ENCODE results near the gene NCBP3.

The NCBP3 gene

GRCh38 chr17:3815925-3816324 lies 30.1 kb downstream of the NCBP3 start:
- no peak overlapping the region for H3K9ac ChIP-seq (ENCODE audit: low read depth in 1 of 2, low read length in 2 of 2)
- H3K27ac ChIP-seq (ENCODE audit: low read depth in 2 of 2, low read length in 2 of 2) = no peak overlapping the region

GRCh38 chr17:3815122-3815521 lies 30.9 kb downstream of the NCBP3 start:
- H3K9me3 ChIP-seq (ENCODE audit: control insufficient read depth in 2 of 2, low read length in 2 of 2) = no peaks in the 10 kb centered on the region
- H3K4me1 ChIP-seq (ENCODE audit: control insufficient read depth in 2 of 2, insufficient read depth in 2 of 2, low read length in 2 of 2) = no peaks in the 10 kb centered on the region
- H3K27me3 ChIP-seq (ENCODE audit: control insufficient read depth in 2 of 2, insufficient read depth in 2 of 2, low read length in 2 of 2) = no peaks in the 10 kb centered on the region
- no peak overlapping the region for H3K9ac ChIP-seq (ENCODE audit: low read depth in 1 of 2, low read length in 2 of 2)
- H3K36me3 ChIP-seq (ENCODE audit: control insufficient read depth in 2 of 2, insufficient read depth in 2 of 2, low read length in 2 of 2) = peaks cover 62 to 81% of the 10 kb centered on the region in 2 donors
- H3K4me3 ChIP-seq (ENCODE audit: low read length in 2 of 2) = no peak overlapping the region
- no peak overlapping the region for H3K27ac ChIP-seq (ENCODE audit: low read depth in 2 of 2, low read length in 2 of 2)

More at GRCh38 chr17:3815925-3816324, 30.1 kb downstream of the NCBP3 start:
- no peaks in the 10 kb centered on the region for H3K9me3 ChIP-seq (ENCODE audit: control insufficient read depth in 2 of 2, low read length in 2 of 2)
- H3K4me3 ChIP-seq (ENCODE audit: low read length in 2 of 2) = no peak overlapping the region
- peaks cover 55 to 81% of the 10 kb centered on the region in 2 donors for H3K36me3 ChIP-seq (ENCODE audit: control insufficient read depth in 2 of 2, insufficient read depth in 2 of 2, low read length in 2 of 2)
- no peaks in the 10 kb centered on the region for H3K27me3 ChIP-seq (ENCODE audit: control insufficient read depth in 2 of 2, insufficient read depth in 2 of 2, low read length in 2 of 2)
- H3K4me1 ChIP-seq (ENCODE audit: control insufficient read depth in 2 of 2, insufficient read depth in 2 of 2, low read length in 2 of 2) = no peaks in the 10 kb centered on the region

- no peaks in the 10 kb centered on the region for H3K9me3 ChIP-seq (ENCODE audit: control insufficient read depth in 2 of 2, low read length in 2 of 2)
- H3K27ac ChIP-seq (ENCODE audit: low read depth in 2 of 2, low read length in 2 of 2) = no peak overlapping the region
- no peaks in the 10 kb centered on the region for H3K27me3 ChIP-seq (ENCODE audit: control insufficient read depth in 2 of 2, insufficient read depth in 2 of 2, low read length in 2 of 2)
- H3K4me1 ChIP-seq (ENCODE audit: control insufficient read depth in 2 of 2, insufficient read depth in 2 of 2, low read length in 2 of 2) = no peaks in the 10 kb centered on the region
- no peak overlapping the region for H3K9ac ChIP-seq (ENCODE audit: low read depth in 1 of 2, low read length in 2 of 2)
- H3K4me3 ChIP-seq (ENCODE audit: low read length in 2 of 2) = no peak overlapping the region
- H3K36me3 ChIP-seq (ENCODE audit: control insufficient read depth in 2 of 2, insufficient read depth in 2 of 2, low read length in 2 of 2) = peaks cover 66 to 77% of the 10 kb centered on the region in 2 donors
These were observed 31.7 kb downstream of the NCBP3 start for GRCh38 chr17:3814361-3814760.

GRCh38 chr17:3813171-3813570 lies 32.9 kb downstream of the NCBP3 start:
- Histone ChIP-seq H3K4me1 (ENCODE audit: control insufficient read depth in 2 of 2, insufficient read depth in 2 of 2, low read length in 2 of 2) (no peaks in the 10 kb centered on the region), H3K4me3 (ENCODE audit: low read length in 2 of 2) (no peak overlapping the region), H3K9ac (ENCODE audit: low read depth in 1 of 2, low read length in 2 of 2) (no peak overlapping the region), H3K27ac (ENCODE audit: low read depth in 2 of 2, low read length in 2 of 2) (no peak overlapping the region), H3K9me3 (ENCODE audit: control insufficient read depth in 2 of 2, low read length in 2 of 2) (no peaks in the 10 kb centered on the region), H3K36me3 (ENCODE audit: control insufficient read depth in 2 of 2, insufficient read depth in 2 of 2, low read length in 2 of 2) (peaks cover 62 to 71% of the 10 kb centered on the region in 2 donors), H3K27me3 (ENCODE audit: control insufficient read depth in 2 of 2, insufficient read depth in 2 of 2, low read length in 2 of 2) (no peaks in the 10 kb centered on the region)

GRCh38 chr17:3812771-3813170 lies 33.3 kb downstream of the NCBP3 start:
- Histone ChIP-seq H3K27me3 (ENCODE audit: control insufficient read depth in 2 of 2, insufficient read depth in 2 of 2, low read length in 2 of 2) (no peaks in the 10 kb centered on the region), H3K4me3 (ENCODE audit: low read length in 2 of 2) (no peak overlapping the region), H3K36me3 (ENCODE audit: control insufficient read depth in 2 of 2, insufficient read depth in 2 of 2, low read length in 2 of 2) (peaks cover 65 to 73% of the 10 kb centered on the region in 2 donors), H3K9me3 (ENCODE audit: control insufficient read depth in 2 of 2, low read length in 2 of 2) (no peaks in the 10 kb centered on the region), H3K4me1 (ENCODE audit: control insufficient read depth in 2 of 2, insufficient read depth in 2 of 2, low read length in 2 of 2) (no peaks in the 10 kb centered on the region), H3K9ac (ENCODE audit: low read depth in 1 of 2, low read length in 2 of 2) (no peak overlapping the region), H3K27ac (ENCODE audit: low read depth in 2 of 2, low read length in 2 of 2) (no peak overlapping the region)

- H3K36me3 ChIP-seq (ENCODE audit: control insufficient read depth in 2 of 2, insufficient read depth in 2 of 2, low read length in 2 of 2) = peaks cover 69 to 78% of the 10 kb centered on the region in 2 donors
- no peak overlapping the region for H3K27ac ChIP-seq (ENCODE audit: low read depth in 2 of 2, low read length in 2 of 2)
- H3K4me1 ChIP-seq (ENCODE audit: control insufficient read depth in 2 of 2, insufficient read depth in 2 of 2, low read length in 2 of 2) = no peaks in the 10 kb centered on the region
These were observed 33.8 kb downstream of the NCBP3 start for GRCh38 chr17:3812284-3812683.

GRCh38 chr17:3810019-3810418 lies 36.0 kb downstream of the NCBP3 start:
- H3K4me3 ChIP-seq (ENCODE audit: low read length in 2 of 2) = no peak overlapping the region
- H3K27ac ChIP-seq (ENCODE audit: low read depth in 2 of 2, low read length in 2 of 2) = no peak overlapping the region
- H3K36me3 ChIP-seq (ENCODE audit: control insufficient read depth in 2 of 2, insufficient read depth in 2 of 2, low read length in 2 of 2) = peaks cover 58 to 70% of the 10 kb centered on the region in 2 donors

More at GRCh38 chr17:3812284-3812683, 33.8 kb downstream of the NCBP3 start:
- Histone ChIP-seq H3K4me3 (ENCODE audit: low read length in 2 of 2) (no peak overlapping the region), H3K9me3 (ENCODE audit: control insufficient read depth in 2 of 2, low read length in 2 of 2) (no peaks in the 10 kb centered on the region), H3K27me3 (ENCODE audit: control insufficient read depth in 2 of 2, insufficient read depth in 2 of 2, low read length in 2 of 2) (no peaks in the 10 kb centered on the region), H3K9ac (ENCODE audit: low read depth in 1 of 2, low read length in 2 of 2) (no peak overlapping the region)

GRCh38 chr17:3809135-3809534 lies 36.9 kb downstream of the NCBP3 start:
- Histone ChIP-seq H3K4me1 (ENCODE audit: control insufficient read depth in 2 of 2, insufficient read depth in 2 of 2, low read length in 2 of 2) (peaks cover 0 to 4% of the 10 kb centered on the region in 2 donors), H3K27ac (ENCODE audit: low read depth in 2 of 2, low read length in 2 of 2) (no peak overlapping the region), H3K9ac (ENCODE audit: low read depth in 1 of 2, low read length in 2 of 2) (no peak overlapping the region), H3K36me3 (ENCODE audit: control insufficient read depth in 2 of 2, insufficient read depth in 2 of 2, low read length in 2 of 2) (peaks cover 52 to 62% of the 10 kb centered on the region in 2 donors), H3K27me3 (ENCODE audit: control insufficient read depth in 2 of 2, insufficient read depth in 2 of 2, low read length in 2 of 2) (no peaks in the 10 kb centered on the region), H3K4me3 (ENCODE audit: low read length in 2 of 2) (no peak overlapping the region), H3K9me3 (ENCODE audit: control insufficient read depth in 2 of 2, low read length in 2 of 2) (no peaks in the 10 kb centered on the region)

More at GRCh38 chr17:3810019-3810418, 36.0 kb downstream of the NCBP3 start:
- no peak overlapping the region for H3K9ac ChIP-seq (ENCODE audit: low read depth in 1 of 2, low read length in 2 of 2)
- H3K4me1 ChIP-seq (ENCODE audit: control insufficient read depth in 2 of 2, insufficient read depth in 2 of 2, low read length in 2 of 2) = no peaks in the 10 kb centered on the region
- no peaks in the 10 kb centered on the region for H3K27me3 ChIP-seq (ENCODE audit: control insufficient read depth in 2 of 2, insufficient read depth in 2 of 2, low read length in 2 of 2)
- H3K9me3 ChIP-seq (ENCODE audit: control insufficient read depth in 2 of 2, low read length in 2 of 2) = no peaks in the 10 kb centered on the region

GRCh38 chr17:3808701-3809100 lies 37.3 kb downstream of the NCBP3 start:
- H3K36me3 ChIP-seq (ENCODE audit: control insufficient read depth in 2 of 2, insufficient read depth in 2 of 2, low read length in 2 of 2) = peaks cover 49 to 59% of the 10 kb centered on the region in 2 donors

GRCh38 chr17:3805581-3805980 lies 40.5 kb downstream of the NCBP3 start:
- no peaks in the 10 kb centered on the region for H3K9me3 ChIP-seq (ENCODE audit: control insufficient read depth in 2 of 2, low read length in 2 of 2)
- H3K4me1 ChIP-seq (ENCODE audit: control insufficient read depth in 2 of 2, insufficient read depth in 2 of 2, low read length in 2 of 2) = peaks cover 0 to 4% of the 10 kb centered on the region in 2 donors
- no peak overlapping the region for H3K4me3 ChIP-seq (ENCODE audit: low read length in 2 of 2)
- H3K27ac ChIP-seq (ENCODE audit: low read depth in 2 of 2, low read length in 2 of 2) = no peak overlapping the region
- H3K36me3 ChIP-seq (ENCODE audit: control insufficient read depth in 2 of 2, insufficient read depth in 2 of 2, low read length in 2 of 2) = peaks cover 26 to 30% of the 10 kb centered on the region in 2 donors
- H3K9ac ChIP-seq (ENCODE audit: low read depth in 1 of 2, low read length in 2 of 2) = no peak overlapping the region
- H3K27me3 ChIP-seq (ENCODE audit: control insufficient read depth in 2 of 2, insufficient read depth in 2 of 2, low read length in 2 of 2) = no peaks in the 10 kb centered on the region

More at GRCh38 chr17:3808701-3809100, 37.3 kb downstream of the NCBP3 start:
- H3K9me3 ChIP-seq (ENCODE audit: control insufficient read depth in 2 of 2, low read length in 2 of 2) = no peaks in the 10 kb centered on the region
- H3K4me1 ChIP-seq (ENCODE audit: control insufficient read depth in 2 of 2, insufficient read depth in 2 of 2, low read length in 2 of 2) = peaks cover 0 to 4% of the 10 kb centered on the region in 2 donors
- no peaks in the 10 kb centered on the region for H3K27me3 ChIP-seq (ENCODE audit: control insufficient read depth in 2 of 2, insufficient read depth in 2 of 2, low read length in 2 of 2)
- H3K9ac ChIP-seq (ENCODE audit: low read depth in 1 of 2, low read length in 2 of 2) = no peak overlapping the region
- H3K4me3 ChIP-seq (ENCODE audit: low read length in 2 of 2) = no peak overlapping the region
- no peak overlapping the region for H3K27ac ChIP-seq (ENCODE audit: low read depth in 2 of 2, low read length in 2 of 2)
